IPS-18a (cell line): ENCODE results near the gene DCDC2C.

Source experiments
- H3K27ac ChIP-seq: one replicate; pipeline ENCODE4 v1.5.1; 2013; ENCODE audit warnings: low read length
- H3K27me3 ChIP-seq: one replicate; pipeline ENCODE4 v1.6.1; 2013; ENCODE audit warnings: mild to moderate bottlenecking, low read length; ENCODE audit not compliant: control insufficient read depth, insufficient read depth
- H3K36me3 ChIP-seq: one replicate; pipeline ENCODE4 v1.6.1; 2013; ENCODE audit warnings: low read depth, low read length; ENCODE audit not compliant: control insufficient read depth
- H3K4me1 ChIP-seq: one replicate; pipeline ENCODE4 v1.6.1; 2013; ENCODE audit warnings: low read depth, low read length; ENCODE audit not compliant: control insufficient read depth
- H3K4me3 ChIP-seq: one replicate; pipeline ENCODE4 v1.5.1; 2013; ENCODE audit warnings: low read length
- H3K9ac ChIP-seq: one replicate; pipeline ENCODE4 v1.6.1; 2013; ENCODE audit warnings: mild to moderate bottlenecking, low read length, moderate library complexity
- H3K9me3 ChIP-seq: one replicate; pipeline ENCODE4 v1.6.1; 2013; ENCODE audit warnings: low read depth, low read length; ENCODE audit not compliant: control insufficient read depth

Gene DCDC2C

DNA sequence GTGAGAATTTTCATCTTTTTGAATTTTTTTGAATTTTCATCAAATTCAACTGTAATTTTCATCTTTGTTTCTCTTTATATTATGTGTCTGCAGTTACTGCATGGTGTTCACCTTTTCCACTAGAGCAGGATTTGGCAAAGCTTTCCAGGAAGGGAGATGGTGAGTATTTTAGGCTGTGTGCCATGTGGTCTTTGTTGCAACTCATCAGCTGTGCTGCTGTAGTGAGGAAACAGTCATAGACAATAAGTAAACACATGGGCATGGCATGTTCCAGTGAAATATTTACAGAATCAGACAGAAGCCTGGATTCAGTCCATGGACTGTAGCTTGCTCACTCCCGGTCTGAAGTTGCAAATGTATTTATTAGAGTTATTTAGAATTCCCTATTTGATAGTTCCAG is 120.4 kb downstream of the DCDC2C start:
- H3K27ac ChIP-seq, result no peak overlapping the region
- H3K27me3 ChIP-seq, result no peaks in the 10 kb centered on the region
- no peaks in the 10 kb centered on the region for H3K36me3 ChIP-seq
- H3K4me1 ChIP-seq, result no peaks in the 10 kb centered on the region
- H3K4me3 ChIP-seq, result no peak overlapping the region
- H3K9ac ChIP-seq, result no peak overlapping the region
- no peaks in the 10 kb centered on the region for H3K9me3 ChIP-seq

DNA sequence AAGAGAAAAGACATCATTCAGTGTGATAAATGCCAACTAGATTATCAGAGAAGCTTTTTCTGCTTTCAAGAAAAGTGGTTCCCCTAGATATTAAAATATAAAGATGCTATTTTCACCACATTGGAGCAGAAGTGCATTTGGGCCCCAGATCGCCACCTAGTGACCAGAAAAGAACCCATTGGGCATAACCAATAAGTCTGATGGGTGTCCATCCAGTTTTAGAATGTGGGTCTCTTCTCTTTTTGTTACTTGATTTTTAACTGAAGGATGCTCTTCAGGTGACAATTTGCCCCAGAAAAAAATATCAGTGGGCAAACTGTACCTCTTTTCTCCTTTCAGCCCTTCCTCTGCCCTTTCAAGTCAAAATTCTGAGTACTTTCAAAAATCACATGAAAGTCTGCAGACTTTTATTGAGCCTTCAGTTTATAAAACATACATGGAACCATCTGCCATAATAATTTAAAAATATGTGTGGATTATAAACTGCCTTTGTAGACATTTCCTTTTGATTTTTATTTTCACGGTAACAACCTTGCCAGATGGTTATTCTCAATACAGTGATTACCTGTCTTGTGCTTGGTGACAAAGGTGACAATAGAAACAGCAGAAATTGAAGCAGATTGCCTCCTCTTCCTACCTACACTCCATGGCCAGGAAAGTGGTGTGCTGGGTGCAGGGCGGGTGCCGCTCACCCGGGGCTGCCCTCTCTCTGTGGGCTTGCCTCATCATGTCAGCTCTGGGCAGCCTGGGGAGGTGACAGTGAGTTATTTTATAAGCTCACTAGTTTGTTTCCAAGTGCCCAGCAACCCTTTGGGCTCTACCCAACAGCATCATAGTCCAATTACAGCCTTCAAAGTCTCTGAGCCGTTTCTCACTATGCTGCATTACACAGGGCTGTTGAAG is 124.5 kb downstream of the DCDC2C start:
- no peak overlapping the region for H3K27ac ChIP-seq
- H3K36me3 ChIP-seq, result no peaks in the 10 kb centered on the region
- no peak overlapping the region for H3K4me3 ChIP-seq
- no peak overlapping the region for H3K9ac ChIP-seq
- no peaks in the 10 kb centered on the region for H3K4me1 ChIP-seq
- no peaks in the 10 kb centered on the region for H3K27me3 ChIP-seq
- H3K9me3 ChIP-seq, result no peaks in the 10 kb centered on the region

DNA sequence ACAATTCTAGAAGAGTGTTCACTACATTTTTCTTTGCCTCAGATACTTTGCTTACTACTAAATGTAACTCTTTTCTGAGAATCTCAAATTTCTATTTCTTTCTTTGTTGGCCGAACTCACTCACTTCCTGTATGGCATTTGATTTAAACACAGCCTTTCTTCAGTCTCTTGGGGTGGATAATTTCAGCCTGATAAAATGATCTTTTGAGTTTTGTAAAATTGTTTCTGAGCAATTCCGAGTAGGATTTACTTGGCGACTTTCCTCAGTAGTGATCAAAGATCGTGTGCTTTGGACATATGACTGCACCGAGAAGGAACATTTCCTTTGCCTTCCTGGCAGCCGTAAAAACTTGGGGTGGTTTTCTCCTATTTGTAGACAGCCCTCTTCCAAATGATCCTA is 127.4 kb downstream of the DCDC2C start:
- H3K27me3 ChIP-seq, result no peaks in the 10 kb centered on the region
- no peaks in the 10 kb centered on the region for H3K4me1 ChIP-seq

DNA sequence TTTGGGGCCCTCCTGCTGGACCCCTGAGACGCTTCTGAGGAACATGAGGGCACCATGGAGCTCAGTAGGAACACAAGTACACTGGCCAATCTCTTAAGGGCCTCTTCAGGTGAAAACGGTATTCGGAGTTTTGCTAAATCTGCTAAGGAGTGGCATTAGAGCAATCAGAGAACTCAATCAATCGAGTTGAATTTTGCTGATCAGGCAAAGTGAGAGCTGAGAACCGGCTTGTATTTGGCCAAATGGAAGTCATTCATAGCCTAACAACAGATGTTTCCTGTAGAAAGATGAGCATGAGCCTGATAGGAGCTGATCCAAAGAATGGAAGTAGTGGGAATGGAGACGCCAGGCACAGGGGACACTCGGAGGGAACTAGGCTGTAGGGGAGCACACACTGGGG is 133.7 kb downstream of the DCDC2C start:
- H3K27me3 ChIP-seq, result no peaks in the 10 kb centered on the region
- no peak overlapping the region for H3K4me3 ChIP-seq
- H3K9me3 ChIP-seq, result no peaks in the 10 kb centered on the region
- H3K4me1 ChIP-seq, result peaks cover 12% of the 10 kb centered on the region
- no peak overlapping the region for H3K9ac ChIP-seq
- H3K27ac ChIP-seq, result no peak overlapping the region
- H3K36me3 ChIP-seq, result no peaks in the 10 kb centered on the region

More for the DNA sequence above, 127.4 kb downstream of the DCDC2C start:
- Histone ChIP-seq H3K36me3 (no peaks in the 10 kb centered on the region), H3K9me3 (no peaks in the 10 kb centered on the region), H3K9ac (no peak overlapping the region), H3K4me3 (no peak overlapping the region), H3K27ac (no peak overlapping the region)

DNA sequence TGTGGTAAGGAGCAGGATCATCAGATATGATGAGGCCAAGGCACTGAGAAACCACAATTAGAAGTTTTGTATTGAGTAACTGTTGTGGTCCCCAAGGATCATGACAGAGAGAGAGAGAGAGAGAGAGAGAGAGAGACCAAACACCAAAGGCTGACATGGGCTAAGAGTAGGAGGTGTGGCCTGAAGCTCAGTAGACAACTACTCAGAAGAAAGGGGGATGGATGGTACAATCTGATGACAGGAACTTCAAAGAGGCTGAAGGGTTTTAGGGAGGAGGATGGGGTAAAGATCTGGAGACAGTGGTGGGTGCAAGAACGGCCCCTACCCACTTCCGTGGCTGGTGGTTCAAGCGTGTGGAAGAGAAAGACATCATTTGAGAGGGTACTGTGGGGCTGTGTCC is 135.0 kb downstream of the DCDC2C start:
- H3K27ac ChIP-seq, result no peak overlapping the region
- H3K27me3 ChIP-seq, result no peaks in the 10 kb centered on the region
- H3K36me3 ChIP-seq, result no peaks in the 10 kb centered on the region
- peaks cover 12% of the 10 kb centered on the region for H3K4me1 ChIP-seq
- no peak overlapping the region for H3K9ac ChIP-seq
- no peaks in the 10 kb centered on the region for H3K9me3 ChIP-seq
- H3K4me3 ChIP-seq, result no peak overlapping the region

DNA sequence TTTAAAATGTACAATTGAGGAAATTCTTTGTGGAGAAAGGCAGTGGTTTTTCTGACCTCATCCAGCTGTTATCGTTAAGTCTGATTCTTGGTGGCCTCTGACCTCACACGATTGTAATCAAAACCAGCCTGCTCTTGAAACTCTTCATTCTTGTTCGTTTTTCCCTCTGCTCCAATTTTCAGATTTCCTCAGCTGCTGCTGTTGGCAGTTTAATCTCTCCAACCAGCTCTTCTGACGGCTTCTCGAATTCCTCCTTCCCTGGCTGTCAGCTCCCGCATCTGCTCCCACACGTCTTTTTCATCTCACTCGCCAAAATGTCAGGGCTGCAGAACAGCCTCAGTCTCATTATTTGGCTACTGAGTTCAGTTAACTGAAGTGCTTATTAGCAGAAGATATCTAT is 136.1 kb downstream of the DCDC2C start:
- H3K36me3 ChIP-seq, result no peaks in the 10 kb centered on the region
- H3K9ac ChIP-seq, result no peak overlapping the region
- H3K4me3 ChIP-seq, result no peak overlapping the region
- peaks cover 12% of the 10 kb centered on the region for H3K4me1 ChIP-seq
- H3K27ac ChIP-seq, result no peak overlapping the region
- no peaks in the 10 kb centered on the region for H3K9me3 ChIP-seq
- no peaks in the 10 kb centered on the region for H3K27me3 ChIP-seq

DNA sequence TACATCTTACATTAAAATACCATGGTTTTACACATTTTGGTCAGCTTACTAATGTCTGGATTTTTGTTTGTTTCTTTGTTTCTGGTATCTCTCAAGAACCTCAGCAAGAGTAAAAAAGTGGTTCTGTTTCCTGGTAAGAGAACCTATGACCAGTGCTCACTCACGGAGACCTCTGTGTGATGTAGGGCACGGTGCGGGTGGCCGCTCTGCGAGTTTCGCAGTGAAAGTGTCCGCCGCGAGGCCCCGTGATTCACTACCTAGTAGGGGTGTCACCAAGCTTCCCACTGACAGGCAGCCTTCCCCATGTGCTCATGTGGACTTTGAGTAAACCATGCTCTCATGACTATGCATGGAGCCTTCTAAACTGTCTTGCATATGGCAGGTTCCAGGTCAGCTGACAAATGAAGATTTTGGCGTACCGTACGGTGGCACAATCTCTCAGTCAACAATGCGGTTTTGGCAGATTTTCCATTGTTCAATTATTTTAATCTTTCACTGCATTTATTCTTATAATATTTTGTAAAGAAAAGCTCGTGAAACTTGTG is 137.3 kb downstream of the DCDC2C start:
- H3K4me3 ChIP-seq, result no peak overlapping the region
- no peak overlapping the region for H3K27ac ChIP-seq
- no peak overlapping the region for H3K9ac ChIP-seq
- H3K9me3 ChIP-seq, result no peaks in the 10 kb centered on the region
- H3K36me3 ChIP-seq, result no peaks in the 10 kb centered on the region
- peaks cover 12% of the 10 kb centered on the region for H3K4me1 ChIP-seq
- no peaks in the 10 kb centered on the region for H3K27me3 ChIP-seq

DNA sequence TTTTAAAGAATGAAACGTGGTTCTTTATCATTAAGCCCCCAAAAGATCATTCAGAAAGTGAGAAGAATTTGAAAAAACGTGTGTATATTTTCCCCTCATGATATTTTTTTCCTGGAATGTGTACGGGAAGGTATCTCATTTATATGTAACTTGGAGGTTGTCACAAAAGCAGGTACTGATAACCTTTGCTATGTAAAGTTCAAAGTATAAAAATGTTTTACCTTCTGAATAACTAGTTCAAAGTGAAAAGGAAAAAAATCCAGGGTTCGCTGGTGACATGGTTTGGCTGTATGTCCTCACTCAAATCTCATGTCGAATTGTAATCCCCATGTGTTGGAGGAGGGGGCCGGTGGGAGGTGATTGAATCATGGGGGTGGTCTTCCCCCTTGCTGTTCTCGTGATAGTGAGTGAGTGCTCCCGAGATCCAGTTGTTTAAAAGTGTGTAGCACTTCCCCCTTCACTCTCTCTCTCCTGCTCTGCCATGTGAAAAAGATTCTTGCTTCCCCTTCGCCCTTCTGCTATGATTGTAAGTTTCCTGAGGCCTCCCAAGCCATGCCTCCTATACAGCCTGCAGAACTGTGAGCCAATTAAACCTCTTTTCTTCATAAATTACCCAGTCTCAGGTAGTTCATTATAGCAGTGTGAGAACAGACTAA is 144.2 kb downstream of the DCDC2C start:
- Histone ChIP-seq H3K4me3 (no peak overlapping the region), H3K4me1 (no peaks in the 10 kb centered on the region), H3K9ac (no peak overlapping the region), H3K27ac (no peak overlapping the region), H3K36me3 (no peaks in the 10 kb centered on the region), H3K27me3 (no peaks in the 10 kb centered on the region), H3K9me3 (no peaks in the 10 kb centered on the region)

DNA sequence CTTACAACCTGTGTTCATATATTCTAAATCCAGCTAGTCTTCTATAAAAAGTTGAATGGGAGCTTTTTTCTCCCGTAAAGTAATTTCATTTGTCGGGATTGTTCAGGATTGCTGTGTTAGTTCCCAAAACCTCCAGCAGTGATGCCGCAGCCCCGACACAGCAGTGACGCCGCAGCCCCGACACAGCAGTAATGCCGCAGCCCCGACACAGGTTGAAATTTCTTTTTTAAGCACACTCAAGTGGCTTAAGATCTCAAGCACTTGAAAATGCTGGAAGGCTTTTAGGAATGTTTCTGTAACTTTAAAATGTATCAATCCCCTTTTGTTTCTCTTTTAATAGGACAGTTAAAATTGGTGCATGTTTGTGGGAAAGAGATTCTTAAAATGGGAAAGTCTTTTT is 145.4 kb downstream of the DCDC2C start:
- no peak overlapping the region for H3K27ac ChIP-seq
- H3K4me3 ChIP-seq, result no peak overlapping the region
- H3K9me3 ChIP-seq, result peaks cover under 1% of the 10 kb centered on the region
- H3K27me3 ChIP-seq, result no peaks in the 10 kb centered on the region
- H3K4me1 ChIP-seq, result no peaks in the 10 kb centered on the region
- no peaks in the 10 kb centered on the region for H3K36me3 ChIP-seq
- H3K9ac ChIP-seq, result no peak overlapping the region

DNA sequence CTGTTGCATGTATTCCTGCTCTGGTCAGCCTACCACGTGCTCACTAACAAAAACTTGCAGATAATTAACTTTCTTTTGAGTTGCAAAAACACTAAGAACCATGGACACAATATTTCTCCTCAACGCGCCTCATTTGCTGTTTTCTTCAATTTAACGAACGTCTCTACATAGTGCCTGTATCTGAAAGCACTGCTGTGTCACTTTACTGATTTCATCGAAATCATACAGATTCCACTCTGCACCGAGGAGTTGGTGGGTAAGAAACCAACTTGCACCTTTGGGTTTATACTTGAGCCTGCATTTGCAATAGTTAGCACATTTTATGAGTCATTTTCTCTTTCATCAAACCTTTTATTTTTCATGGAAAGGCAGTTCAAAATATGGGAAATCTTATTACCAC is 145.8 kb downstream of the DCDC2C start:
- peaks cover 3% of the 10 kb centered on the region for H3K9me3 ChIP-seq
- H3K9ac ChIP-seq, result no peak overlapping the region
- H3K27me3 ChIP-seq, result no peaks in the 10 kb centered on the region
- H3K27ac ChIP-seq, result no peak overlapping the region
- H3K4me1 ChIP-seq, result no peaks in the 10 kb centered on the region
- no peaks in the 10 kb centered on the region for H3K36me3 ChIP-seq
- H3K4me3 ChIP-seq, result no peak overlapping the region

DNA sequence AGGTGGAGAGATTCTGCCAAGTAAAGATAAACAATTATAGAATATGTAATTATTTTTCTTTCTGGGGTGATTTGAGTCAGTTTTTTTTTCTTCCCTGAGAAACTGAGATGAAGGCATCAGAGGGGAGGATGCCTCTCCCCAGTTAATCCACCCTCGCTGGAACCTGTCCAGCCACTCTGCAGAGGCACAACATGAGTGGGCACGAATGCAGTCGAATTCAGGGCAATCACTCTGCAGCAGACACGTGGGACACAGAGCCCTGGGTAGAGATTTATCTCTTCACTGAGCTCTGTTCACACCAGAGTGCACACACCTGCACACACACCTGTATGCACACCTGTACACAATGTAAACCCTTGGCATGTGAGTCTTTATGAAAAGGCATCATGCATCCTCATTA is 154.2 kb downstream of the DCDC2C start:
- H3K27ac ChIP-seq, result no peak overlapping the region

More for the DNA sequence above, 154.2 kb downstream of the DCDC2C start:
- Histone ChIP-seq H3K4me3 (no peak overlapping the region), H3K9me3 (peaks cover 3% of the 10 kb centered on the region), H3K4me1 (no peaks in the 10 kb centered on the region), H3K9ac (no peak overlapping the region), H3K36me3 (no peaks in the 10 kb centered on the region), H3K27me3 (no peaks in the 10 kb centered on the region)
